ENCODE results near the gene EPYC.

- TF ChIP-seq CTCF (IDR thresholded peaks at IDR 0.05) = no peak
- no peak for TF ChIP-seq POLR2A (IDR thresholded peaks at IDR 0.05)
Observed at GRCh38 chr12:90995010-90995409, 9.8 kb downstream of the EPYC start.
